DMS114 treated with DMSO at 0.1 percent for 48 hours (cell line): Measurements from ENCODE around the gene DNAH11.
"Not testable (repeated sequence)": the region's sequence is repeated elsewhere in the genome, so short reads cannot be mapped to it uniquely, and the experiment has no call there.

Experiments
- DNase-seq: peaks from one replicate; lab custom pipeline; 2025; ENCODE audit not compliant: unreplicated experiment; lab: John Stamatoyannopoulos, UW

The DNAH11 gene

GRCh38 chr7:21704359-21704758 lies 161.5 kb downstream of the DNAH11 start:
- DNase-seq: no peak

GRCh38 chr7:21706131-21706530 lies 163.3 kb downstream of the DNAH11 start:
- no peak for DNase-seq

GRCh38 chr7:21707566-21707965 lies 164.7 kb downstream of the DNAH11 start:
- no peak for DNase-seq

GRCh38 chr7:21708096-21708495 lies 165.3 kb downstream of the DNAH11 start:
- DNase-seq: no peak

GRCh38 chr7:21717323-21717722 lies 174.5 kb downstream of the DNAH11 start:
- no peak for DNase-seq

- no peak for DNase-seq
Observed at GRCh38 chr7:21718391-21718790, 175.6 kb downstream of the DNAH11 start.

- DNase-seq: no peak
Observed at GRCh38 chr7:21719846-21720245, 177.0 kb downstream of the DNAH11 start.

- DNase-seq: no peak
Observed at GRCh38 chr7:21722371-21722770, 179.5 kb downstream of the DNAH11 start.

- DNase-seq: no peak
Observed at GRCh38 chr7:21724562-21724961, 181.7 kb downstream of the DNAH11 start.

- no peak for DNase-seq
Observed at GRCh38 chr7:21730399-21730798, 187.6 kb downstream of the DNAH11 start.

- no peak for DNase-seq
Observed at GRCh38 chr7:21731977-21732376, 189.1 kb downstream of the DNAH11 start.

- not testable (repeated sequence) for DNase-seq
Observed at GRCh38 chr7:21732956-21733355, 190.1 kb downstream of the DNAH11 start.

GRCh38 chr7:21733837-21734236 lies 191.0 kb downstream of the DNAH11 start:
- no peak for DNase-seq

- DNase-seq: no peak
Observed at GRCh38 chr7:21743493-21743892, 200.7 kb downstream of the DNAH11 start.

GRCh38 chr7:21746949-21747348 lies 204.1 kb downstream of the DNAH11 start:
- DNase-seq: no peak

- DNase-seq: no peak
Observed at GRCh38 chr7:21747806-21748205, 205.0 kb downstream of the DNAH11 start.

- no peak for DNase-seq
Observed at GRCh38 chr7:21749378-21749777, 206.5 kb downstream of the DNAH11 start.

GRCh38 chr7:21753071-21753470 lies 210.2 kb downstream of the DNAH11 start:
- no peak for DNase-seq

GRCh38 chr7:21754963-21755362 lies 212.1 kb downstream of the DNAH11 start:
- no peak for DNase-seq

GRCh38 chr7:21757537-21758282 lies 214.9 kb downstream of the DNAH11 start:
- DNase-seq: no peak

GRCh38 chr7:21758286-21758685 lies 215.4 kb downstream of the DNAH11 start:
- no peak for DNase-seq

- no peak for DNase-seq
Observed at GRCh38 chr7:21762469-21762868, 219.6 kb downstream of the DNAH11 start.

- DNase-seq: no peak
Observed at GRCh38 chr7:21763818-21764217, 221.0 kb downstream of the DNAH11 start.
